GM10266 (cell line): ENCODE data around the gene PGM2.
"Not testable (repeated sequence)": the region's sequence is repeated elsewhere in the genome, so short reads cannot be mapped to it uniquely, and the experiment has no call there.

Source experiments
- DNase-seq: peaks from one replicate; pipeline ENCODE4 v3.0.0; 2012; ENCODE audit errors: extremely low spot score
- CTCF ChIP-seq: IDR thresholded peaks from 2 replicates; pipeline ENCODE4 v1.5.1; 2012; ENCODE audit warnings: mild to moderate bottlenecking, low read depth; ENCODE audit not compliant: control insufficient read depth, insufficient read depth; ENCODE audit errors: missing control alignments

Gene PGM2

GRCh38 chr4:37818752-37819151 lies 7.7 kb upstream of the PGM2 start:
- no peak for DNase-seq
- TF ChIP-seq CTCF: no peak

GRCh38 chr4:37820458-37820857 lies 6.0 kb upstream of the PGM2 start:
- not testable (repeated sequence) for DNase-seq

GRCh38 chr4:37821953-37822605 lies 4.4 kb upstream of the PGM2 start:
- TF ChIP-seq CTCF: no peak
- no peak for DNase-seq

- not testable (repeated sequence) for DNase-seq
These were observed 985 bp upstream of the PGM2 start for GRCh38 chr4:37825501-37825900.

- TF ChIP-seq CTCF: no peak
- DNase-seq: no peak
These were observed 555 bp upstream of the PGM2 start for GRCh38 chr4:37825968-37826294.

GRCh38 chr4:37827030-37827685 lies 672 bp downstream of the PGM2 start:
- DNase-seq: peak; percentile 38
- no peak for TF ChIP-seq CTCF

GRCh38 chr4:37827802-37828321 lies 1.4 kb downstream of the PGM2 start:
- TF ChIP-seq CTCF: no peak
- no peak for DNase-seq

GRCh38 chr4:37828843-37829242 lies 2.4 kb downstream of the PGM2 start:
- DNase-seq: no peak
- no peak for TF ChIP-seq CTCF
